Ectodermal cell (in vitro differentiated cells): ENCODE measurements around the gene HERC3.

Experiments used
- H3K27ac ChIP-seq: 2 replicates; pipeline ENCODE4 v1.7.0; 2013; ENCODE audit warnings: mild to moderate bottlenecking, low read depth, low read length; ENCODE audit not compliant: insufficient read depth, poor library complexity, severe bottlenecking
- H3K27me3 ChIP-seq: 2 replicates; pipeline ENCODE4 v1.7.0; 2013; ENCODE audit warnings: mild to moderate bottlenecking, low read length; ENCODE audit not compliant: insufficient read depth, control insufficient read depth, poor library complexity, severe bottlenecking
- H3K36me3 ChIP-seq: one replicate; pipeline ENCODE4 v1.7.0; 2013; ENCODE audit warnings: low read length; ENCODE audit not compliant: control insufficient read depth, insufficient read depth
- H3K4me1 ChIP-seq: one replicate; pipeline ENCODE4 v1.7.0; 2013; ENCODE audit warnings: low read length; ENCODE audit not compliant: control insufficient read depth, insufficient read depth
- H3K4me3 ChIP-seq: 2 replicates; pipeline ENCODE4 v1.7.0; 2013; ENCODE audit warnings: low read depth, low read length, control low read depth; ENCODE audit not compliant: insufficient read depth
- H3K9me3 ChIP-seq: 2 replicates; pipeline ENCODE4 v1.7.0; 2013; ENCODE audit warnings: mild to moderate bottlenecking, low read length, moderate library complexity; ENCODE audit not compliant: control insufficient read depth
- WGBS, 2 experiments: methylation state at CpG; one replicate each; pipeline ENCODE4 v1.1.7; 2013; ENCODE audit warnings: missing lambda C conversion rate in 2 of 2; 5-methylcytosine and 5-hydroxymethylcytosine counted together

The HERC3 gene

DNA sequence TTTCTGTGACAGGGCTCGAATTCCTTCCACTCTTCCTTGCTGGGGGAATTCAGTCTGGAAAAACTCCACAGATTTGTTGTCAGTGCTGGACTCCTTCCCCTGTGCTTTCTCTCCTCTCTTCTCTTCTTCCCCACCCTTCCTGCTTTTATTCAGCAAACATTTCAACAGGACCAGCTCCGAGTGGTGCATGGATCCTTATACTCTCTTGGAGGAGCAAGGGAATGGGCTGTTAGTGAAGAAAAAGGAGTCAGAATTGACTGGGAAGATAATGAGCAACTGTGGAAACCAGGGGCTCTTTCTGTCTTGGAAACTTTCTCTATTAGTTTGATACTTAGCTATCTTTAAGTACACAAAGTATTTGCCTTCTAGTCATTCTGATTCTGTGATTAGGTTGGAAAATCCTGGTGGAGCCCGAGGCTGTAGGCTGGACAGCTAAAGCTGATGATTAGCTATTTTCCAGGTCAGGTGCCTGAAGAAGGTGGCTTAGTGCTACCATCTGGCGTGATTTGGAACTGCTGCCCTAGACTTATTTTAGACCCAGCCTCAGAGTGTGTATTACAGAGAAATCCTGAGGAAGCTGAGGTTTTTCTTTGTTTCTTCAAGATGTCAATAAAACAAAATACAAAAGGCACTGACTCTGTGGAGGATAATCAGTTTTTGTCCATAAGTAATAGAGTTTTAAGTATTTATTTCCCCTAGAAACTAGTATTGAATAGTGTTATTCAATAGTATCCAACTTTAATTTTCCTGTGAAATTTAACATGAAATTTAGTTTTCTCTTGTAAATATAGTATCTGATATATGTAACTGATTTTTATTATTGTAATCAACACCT is 67.0 kb downstream of the HERC3 start:
- Histone ChIP-seq H3K4me1 (no peaks in the 10 kb centered on the region), H3K4me3 (no peak overlapping the region), H3K9me3 (no peaks in the 10 kb centered on the region), H3K27ac (no peak overlapping the region), H3K36me3 (no peaks in the 10 kb centered on the region), H3K27me3 (no peaks in the 10 kb centered on the region)
- WGBS, 2 experiments, result 45 to 46% methylated on average over 4 of the region's 4 CpGs

DNA sequence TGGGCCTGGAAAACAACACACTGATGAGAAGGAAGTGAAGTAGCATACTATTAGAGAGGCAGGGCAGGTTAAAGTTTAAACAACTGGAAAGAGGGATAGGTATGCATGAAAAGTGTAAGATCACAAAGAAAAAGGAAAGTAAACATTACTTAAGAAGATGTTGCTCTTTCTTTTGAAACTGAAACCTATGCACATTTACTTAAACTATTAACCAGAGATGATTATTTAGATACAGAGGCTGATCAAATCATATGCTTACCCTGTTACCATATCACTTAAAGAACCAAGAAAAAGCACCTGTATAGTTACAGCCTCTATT is 67.6 kb downstream of the HERC3 start:
- Histone ChIP-seq H3K4me1 (no peaks in the 10 kb centered on the region), H3K27me3 (no peaks in the 10 kb centered on the region), H3K9me3 (no peaks in the 10 kb centered on the region), H3K4me3 (no peak overlapping the region), H3K36me3 (no peaks in the 10 kb centered on the region), H3K27ac (no peak overlapping the region)

DNA sequence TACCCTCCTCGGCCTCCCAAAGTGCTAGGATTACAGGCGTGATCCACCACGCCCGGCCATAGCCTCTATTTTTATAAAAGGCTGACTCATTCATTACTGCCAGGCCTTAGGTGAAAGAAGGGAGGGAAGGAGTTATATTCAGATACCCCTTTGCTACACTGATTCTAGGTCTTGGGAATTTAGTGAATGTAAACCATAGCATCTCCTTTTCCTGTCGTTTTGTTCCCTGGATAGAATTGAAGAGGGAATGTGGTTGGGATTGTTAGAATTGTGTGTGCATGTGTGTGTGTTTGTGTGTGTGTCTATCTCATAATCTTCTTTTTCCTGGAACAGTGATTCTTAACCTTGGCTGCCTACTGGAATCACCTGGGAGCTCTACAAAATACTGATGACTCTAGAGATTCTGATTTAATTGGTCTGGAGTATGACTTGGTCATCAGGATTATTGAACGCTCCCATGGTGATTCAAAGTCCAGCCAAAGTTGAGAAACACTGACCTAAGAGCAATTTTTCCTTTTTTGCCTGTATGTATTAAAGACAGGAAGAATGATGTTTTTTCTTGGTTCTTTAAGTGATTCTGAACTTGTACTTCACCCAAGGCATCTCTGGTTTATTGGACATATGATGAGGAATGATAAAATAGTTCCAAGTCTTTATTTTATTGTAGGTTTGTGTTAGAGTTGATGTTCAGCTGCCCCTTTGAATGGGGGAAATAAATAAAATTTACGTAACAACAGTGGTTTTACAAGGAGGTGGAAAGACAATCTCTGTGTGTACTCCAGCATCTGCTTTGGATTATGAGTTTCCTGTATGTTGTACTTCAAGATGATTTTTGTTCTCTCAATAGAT is 68.4 kb downstream of the HERC3 start:
- Histone ChIP-seq H3K4me1 (no peaks in the 10 kb centered on the region), H3K9me3 (no peaks in the 10 kb centered on the region), H3K4me3 (no peak overlapping the region), H3K27ac (no peak overlapping the region), H3K27me3 (no peaks in the 10 kb centered on the region), H3K36me3 (no peaks in the 10 kb centered on the region)
- 88 to 90% methylated on average over 7 of the region's 7 CpGs for WGBS, 2 experiments

DNA sequence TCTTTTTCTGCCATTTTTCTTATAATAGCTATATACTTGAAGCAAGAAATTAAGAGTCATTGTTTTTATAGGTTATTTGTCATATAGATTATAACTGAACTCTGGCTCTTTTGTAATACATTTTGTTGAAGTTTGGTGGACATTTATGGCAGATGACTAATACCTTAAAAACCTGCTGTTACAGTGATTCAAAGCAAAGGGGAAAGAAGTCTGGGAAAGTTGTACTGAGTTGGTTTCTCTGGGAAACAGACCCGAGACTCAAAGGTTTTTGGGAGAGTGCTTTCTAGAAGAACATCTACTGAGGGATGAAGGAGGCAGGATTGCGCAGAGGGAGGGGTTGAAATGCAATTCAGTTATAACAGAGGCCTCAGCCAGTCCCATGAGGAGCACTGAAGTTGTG is 69.5 kb downstream of the HERC3 start:
- Histone ChIP-seq H3K27me3 (no peaks in the 10 kb centered on the region), H3K9me3 (no peaks in the 10 kb centered on the region), H3K36me3 (no peaks in the 10 kb centered on the region), H3K4me3 (no peak overlapping the region), H3K4me1 (no peaks in the 10 kb centered on the region), H3K27ac (no peak overlapping the region)
- WGBS, 2 experiments, result 91% methylated on average over 2 of the region's 2 CpGs

- Histone ChIP-seq H3K9me3 (no peaks in the 10 kb centered on the region), H3K4me1 (no peaks in the 10 kb centered on the region), H3K27ac (no peak overlapping the region), H3K4me3 (no peak overlapping the region), H3K36me3 (no peaks in the 10 kb centered on the region), H3K27me3 (no peaks in the 10 kb centered on the region)
- 62 to 70% methylated on average over 5 of the region's 5 CpGs for WGBS, 2 experiments
Measured at GRCh38 chr4:88672987-88673386, 80.7 kb downstream of the HERC3 start.

- H3K9me3 ChIP-seq, result no peaks in the 10 kb centered on the region
- H3K36me3 ChIP-seq, result no peaks in the 10 kb centered on the region
- H3K4me1 ChIP-seq, result no peaks in the 10 kb centered on the region
- WGBS, 2 experiments, result 75 to 98% methylated on average over 2 of the region's 2 CpGs
- no peaks in the 10 kb centered on the region for H3K27me3 ChIP-seq
- H3K4me3 ChIP-seq, result no peak overlapping the region
- no peak overlapping the region for H3K27ac ChIP-seq
Measured at GRCh38 chr4:88673886-88674285, 81.6 kb downstream of the HERC3 start.

DNA sequence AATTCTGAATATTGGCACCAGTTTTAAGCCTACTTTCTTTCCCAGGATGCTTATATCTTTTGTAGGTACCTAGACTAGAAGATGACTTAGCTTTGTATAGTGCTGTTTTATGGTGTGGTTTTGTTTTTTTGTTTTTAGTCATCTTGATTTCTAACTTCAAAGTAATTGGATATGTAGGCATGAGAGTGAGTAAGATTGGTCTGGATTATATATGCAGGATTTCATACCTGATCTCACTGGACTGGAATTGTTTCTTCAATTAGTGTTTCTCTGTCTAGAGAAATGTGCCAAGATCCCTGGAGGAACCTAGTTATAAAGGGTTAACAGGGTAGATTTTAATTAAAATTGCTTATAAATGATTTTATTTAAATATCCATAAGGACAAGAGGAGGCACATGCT is 82.3 kb downstream of the HERC3 start:
- no peaks in the 10 kb centered on the region for H3K36me3 ChIP-seq
- H3K27ac ChIP-seq, result no peak overlapping the region
- no peak overlapping the region for H3K4me3 ChIP-seq
- no peaks in the 10 kb centered on the region for H3K27me3 ChIP-seq
- no peaks in the 10 kb centered on the region for H3K9me3 ChIP-seq
- H3K4me1 ChIP-seq, result no peaks in the 10 kb centered on the region

- H3K4me1 ChIP-seq, result no peaks in the 10 kb centered on the region
- 83 to 92% methylated on average over 1 of the region's 2 CpGs for WGBS, 2 experiments
Measured at GRCh38 chr4:88674979-88675378, 82.7 kb downstream of the HERC3 start.

DNA sequence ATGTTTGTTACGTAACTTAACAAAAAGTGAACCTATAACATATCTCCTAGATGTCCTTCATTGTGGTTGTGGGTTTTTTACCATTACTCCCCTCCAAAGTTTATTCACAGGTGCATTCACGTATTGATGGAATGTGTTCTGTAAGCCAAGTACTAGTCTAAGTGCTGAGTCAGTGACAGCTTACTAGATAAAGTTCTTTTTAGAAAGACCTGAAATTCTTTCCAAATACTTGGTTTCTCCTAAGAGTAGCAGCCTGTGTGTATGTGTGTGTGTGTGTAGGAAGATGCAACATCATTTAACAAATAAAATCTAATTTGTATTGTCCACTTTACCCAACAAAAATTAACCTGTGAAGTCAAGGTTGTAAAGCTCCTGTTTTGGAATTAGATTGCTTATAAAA is 83.3 kb downstream of the HERC3 start:
- no peaks in the 10 kb centered on the region for H3K4me1 ChIP-seq
- H3K27me3 ChIP-seq, result no peaks in the 10 kb centered on the region
- H3K4me3 ChIP-seq, result no peak overlapping the region
- H3K9me3 ChIP-seq, result no peaks in the 10 kb centered on the region
- H3K27ac ChIP-seq, result no peak overlapping the region
- no peaks in the 10 kb centered on the region for H3K36me3 ChIP-seq
- 100% methylated on average over 1 of the region's 2 CpGs for WGBS, 2 experiments

More at GRCh38 chr4:88674979-88675378, 82.7 kb downstream of the HERC3 start:
- Histone ChIP-seq H3K27me3 (no peaks in the 10 kb centered on the region), H3K9me3 (no peaks in the 10 kb centered on the region), H3K36me3 (no peaks in the 10 kb centered on the region), H3K4me3 (no peak overlapping the region), H3K27ac (no peak overlapping the region)

- no peaks in the 10 kb centered on the region for H3K4me1 ChIP-seq
- no peaks in the 10 kb centered on the region for H3K36me3 ChIP-seq
- no peaks in the 10 kb centered on the region for H3K27me3 ChIP-seq
- no peak overlapping the region for H3K4me3 ChIP-seq
- no peaks in the 10 kb centered on the region for H3K9me3 ChIP-seq
- no peak overlapping the region for H3K27ac ChIP-seq
- 92% methylated on average over 5 of the region's 5 CpGs for WGBS, 2 experiments
Measured at GRCh38 chr4:88681209-88681608, 88.9 kb downstream of the HERC3 start.
